GM18508 (cell line): ENCODE data around the gene CSH1.
"Not testable (repeated sequence)": the region's sequence is repeated elsewhere in the genome, so short reads cannot be mapped to it uniquely, and the experiment has no call there.

ENCODE experiments used
- ATAC-seq: cut with Tn5 transposase; IDR thresholded peaks from one replicate; pipeline ENCODE4 v1.9.1; 2021; ENCODE audit warnings: moderate number of reproducible peaks; ENCODE audit not compliant: insufficient read depth, unreplicated experiment

CSH1 gene

GRCh38 chr17:63910096-63910495 lies 13.7 kb upstream of the CSH1 start:
- no peak for ATAC-seq

GRCh38 chr17:63909586-63909985 lies 13.2 kb upstream of the CSH1 start:
- not testable (repeated sequence) for ATAC-seq

GRCh38 chr17:63907161-63907778 lies 10.9 kb upstream of the CSH1 start:
- not testable (repeated sequence) for ATAC-seq

- ATAC-seq = not testable (repeated sequence)
Observed at GRCh38 chr17:63904796-63905195, 8.4 kb upstream of the CSH1 start.

- ATAC-seq = not testable (repeated sequence)
Observed at GRCh38 chr17:63903787-63904201, 7.4 kb upstream of the CSH1 start.

GRCh38 chr17:63901971-63902370 lies 5.6 kb upstream of the CSH1 start:
- not testable (repeated sequence) for ATAC-seq

GRCh38 chr17:63898899-63899798 lies 2.8 kb upstream of the CSH1 start:
- not testable (repeated sequence) for ATAC-seq

- not testable (repeated sequence) for ATAC-seq
Observed at GRCh38 chr17:63894821-63895220, 1.6 kb downstream of the CSH1 start.

GRCh38 chr17:63894021-63894420 lies 2.4 kb downstream of the CSH1 start:
- ATAC-seq = not testable (repeated sequence)

- ATAC-seq = not testable (repeated sequence)
Observed at GRCh38 chr17:63892316-63893037, 3.9 kb downstream of the CSH1 start.

GRCh38 chr17:63889026-63889848 lies 7.1 kb downstream of the CSH1 start:
- not testable (repeated sequence) for ATAC-seq

GRCh38 chr17:63885119-63885518 lies 11.3 kb downstream of the CSH1 start:
- ATAC-seq = not testable (repeated sequence)

- ATAC-seq = not testable (repeated sequence)
Observed at GRCh38 chr17:63882626-63883126, 13.7 kb downstream of the CSH1 start.

- no peak for ATAC-seq
Observed at GRCh38 chr17:63881935-63882601, 14.3 kb downstream of the CSH1 start, which contains the start of gene GH2. TSS of gene GH2 (minus strand) at chr17:63881944. CDS start at chr17:63881801, 143 bp downstream.

- not testable (repeated sequence) for ATAC-seq
Observed at GRCh38 chr17:63881337-63881736, 15.0 kb downstream of the CSH1 start.

- no peak for ATAC-seq
Observed at GRCh38 chr17:63880706-63881105, 15.7 kb downstream of the CSH1 start.

GRCh38 chr17:63878413-63878812 lies 18.0 kb downstream of the CSH1 start:
- ATAC-seq = not testable (repeated sequence)

GRCh38 chr17:63874693-63875092 lies 21.7 kb downstream of the CSH1 start:
- ATAC-seq = not testable (repeated sequence)

GRCh38 chr17:63874061-63874626 lies 22.2 kb downstream of the CSH1 start:
- not testable (repeated sequence) for ATAC-seq
